GM21717 (cell line): ENCODE results near the gene PPP1R27.
"Not testable (repeated sequence)": the region's sequence is repeated elsewhere in the genome, so short reads cannot be mapped to it uniquely, and the experiment has no call there.

Source experiments
- ATAC-seq: cut with Tn5 transposase; IDR thresholded peaks from one replicate; pipeline ENCODE4 v1.9.1; 2021; ENCODE audit warnings: mild to moderate bottlenecking, moderate library complexity; ENCODE audit not compliant: unreplicated experiment

Gene PPP1R27

GRCh38 chr17:81842725-81843504, 8.1 kb upstream of the PPP1R27 start:
- ATAC-seq, result no peak

GRCh38 chr17:81842378-81842724, 7.5 kb upstream of the PPP1R27 start:
- no peak for ATAC-seq

GRCh38 chr17:81841866-81842265, 7.0 kb upstream of the PPP1R27 start:
- ATAC-seq, result no peak

- no peak for ATAC-seq
These were observed 6.3 kb upstream of the PPP1R27 start for GRCh38 chr17:81840826-81841778.

DNA sequence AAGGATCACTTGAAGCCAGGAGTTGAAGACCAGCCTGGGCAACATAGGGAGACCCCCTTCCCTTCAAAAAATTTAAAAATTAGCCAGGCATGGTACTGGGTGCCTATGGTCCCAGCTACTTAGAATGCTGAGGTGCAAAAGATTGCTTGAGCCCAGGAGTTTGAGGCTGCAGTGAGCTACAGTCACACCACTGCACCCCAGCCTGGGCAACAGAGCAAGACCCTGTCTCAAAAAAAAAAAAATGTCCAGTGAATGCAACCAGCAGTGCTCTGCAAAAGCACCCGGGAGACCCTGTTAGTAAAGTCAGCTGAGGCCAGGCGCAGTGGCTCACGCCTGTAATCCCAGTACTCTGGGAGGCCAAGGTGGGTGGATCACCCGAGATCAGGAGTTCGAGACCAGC, 5.2 kb upstream of the PPP1R27 start:
- ATAC-seq, result not testable (repeated sequence)

DNA sequence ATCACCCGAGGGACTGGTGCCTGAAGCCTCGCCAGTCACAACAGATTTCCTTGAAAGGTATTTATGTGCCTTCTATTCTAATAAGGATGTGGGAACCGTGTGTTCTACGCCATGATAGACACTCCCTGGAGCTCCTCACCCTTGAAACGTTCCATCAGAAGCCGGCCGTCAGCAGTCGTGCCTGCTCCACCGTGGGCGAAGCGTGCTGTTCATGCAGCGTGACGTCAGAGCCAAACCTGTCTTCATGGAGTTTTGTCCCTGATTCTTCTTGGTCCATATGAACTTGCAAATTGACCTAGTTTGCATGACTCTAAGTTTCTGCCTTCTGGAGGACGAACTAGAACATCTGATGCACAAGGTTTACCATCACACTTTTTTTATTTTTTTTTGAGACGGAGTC, 4.5 kb upstream of the PPP1R27 start:
- ATAC-seq, result no peak

- ATAC-seq, result no peak
These were observed 4.0 kb upstream of the PPP1R27 start for GRCh38 chr17:81838753-81839255.

- no peak for ATAC-seq
These were observed 2.8 kb upstream of the PPP1R27 start for GRCh38 chr17:81837641-81838040.

- ATAC-seq, result no peak
These were observed 674 bp downstream of the PPP1R27 start for GRCh38 chr17:81833921-81834830.

DNA sequence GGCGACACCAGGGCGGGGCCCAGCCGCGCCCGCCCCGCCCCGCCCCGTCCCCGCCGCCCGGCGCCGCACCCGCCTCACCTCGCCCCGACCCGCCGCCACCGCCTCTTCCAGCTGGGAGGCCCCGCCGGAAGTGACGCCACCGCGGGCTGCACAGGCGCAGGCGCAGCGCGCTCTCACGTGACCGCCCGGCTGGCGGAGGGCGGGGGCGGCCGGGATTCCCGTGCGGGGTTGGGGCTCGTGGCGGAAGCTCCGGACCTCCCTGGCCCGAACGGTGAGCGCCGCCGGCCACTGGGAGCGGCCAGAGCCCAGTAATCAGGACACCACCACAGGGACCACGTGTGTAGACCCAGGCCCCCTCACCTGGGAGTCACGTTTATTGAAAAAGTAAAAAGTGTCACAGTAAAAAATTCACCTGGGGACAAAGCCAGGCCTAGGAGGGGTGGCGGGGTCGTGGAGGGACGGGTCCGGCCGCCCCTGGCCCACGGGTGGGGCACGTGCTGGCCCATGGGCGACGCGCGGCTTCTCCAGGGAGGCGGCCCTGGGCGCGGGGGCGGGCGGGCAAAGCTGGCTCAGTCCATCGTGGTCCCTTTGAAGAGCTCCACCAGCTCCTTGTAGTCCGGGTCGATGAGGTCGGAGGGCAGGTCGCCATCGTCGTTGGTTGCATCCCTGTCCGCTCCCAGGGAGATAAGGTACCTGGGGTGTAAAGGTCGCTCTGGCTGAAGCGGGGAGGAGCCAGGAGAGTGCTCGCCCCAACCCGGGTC, 1.5 kb downstream of the PPP1R27 start, which contains the start of gene MCRIP1:
Gene MCRIP1, minus strand, starts transcription at position 132 of the 761 bp plus-strand sequence. CDS start 8,785 bp downstream, outside the sequence.
- ATAC-seq, result peak; percentile 50

DNA sequence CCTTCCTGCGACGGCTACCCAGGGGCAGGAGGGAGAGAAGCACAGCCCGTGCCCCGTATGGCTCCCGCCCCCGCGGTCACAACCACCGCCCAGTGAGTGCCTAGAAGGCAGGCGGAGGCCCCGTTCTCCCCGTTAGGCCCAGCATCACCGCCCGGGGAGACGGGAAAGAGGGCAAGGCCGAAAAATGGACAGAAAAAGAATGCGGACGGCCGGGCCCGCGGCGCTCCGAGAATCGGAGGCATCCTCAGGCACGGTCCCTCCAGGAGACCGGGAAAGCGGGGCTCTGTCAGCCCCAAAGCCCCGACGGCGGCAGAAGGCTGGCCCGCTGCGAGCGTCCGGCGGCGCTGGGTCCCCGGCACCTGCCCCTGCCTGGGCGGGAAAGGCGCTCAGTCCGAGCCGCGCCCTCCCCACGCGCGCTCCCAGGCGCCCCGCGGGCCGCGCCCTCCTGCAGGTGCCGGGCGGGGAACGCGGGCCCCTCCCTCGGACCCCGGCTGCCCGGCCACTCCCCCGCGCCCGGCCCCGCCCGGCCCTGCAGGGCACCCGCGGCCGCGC, 2.2 kb downstream of the PPP1R27 start:
- ATAC-seq, result peak; percentile 53

GRCh38 chr17:81831957-81832607, 2.8 kb downstream of the PPP1R27 start:
- ATAC-seq, result peak; percentile 7

GRCh38 chr17:81831563-81831956, 3.3 kb downstream of the PPP1R27 start:
- ATAC-seq, result no peak

DNA sequence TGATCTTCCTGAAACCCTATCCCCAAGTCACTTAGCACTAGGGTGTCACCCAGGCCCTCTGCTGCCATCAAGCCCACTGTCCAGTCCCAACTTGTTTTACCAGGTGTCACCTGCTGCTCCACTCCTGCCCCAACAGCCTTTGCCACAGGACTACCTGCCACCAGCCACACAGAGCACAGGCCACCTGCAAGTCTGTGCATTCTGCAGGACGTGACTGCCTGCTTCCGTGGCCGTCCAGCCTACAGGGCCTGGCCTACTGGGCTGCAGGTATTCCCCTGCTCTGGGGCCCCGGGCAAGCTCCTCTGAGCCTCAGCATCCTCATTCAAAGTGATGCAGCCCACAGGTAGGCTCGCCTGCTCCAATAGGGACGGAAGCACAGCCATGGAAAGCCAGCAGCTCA, 5.0 kb downstream of the PPP1R27 start:
- ATAC-seq, result no peak

- no peak for ATAC-seq
These were observed 6.2 kb downstream of the PPP1R27 start for GRCh38 chr17:81828656-81829055.

DNA sequence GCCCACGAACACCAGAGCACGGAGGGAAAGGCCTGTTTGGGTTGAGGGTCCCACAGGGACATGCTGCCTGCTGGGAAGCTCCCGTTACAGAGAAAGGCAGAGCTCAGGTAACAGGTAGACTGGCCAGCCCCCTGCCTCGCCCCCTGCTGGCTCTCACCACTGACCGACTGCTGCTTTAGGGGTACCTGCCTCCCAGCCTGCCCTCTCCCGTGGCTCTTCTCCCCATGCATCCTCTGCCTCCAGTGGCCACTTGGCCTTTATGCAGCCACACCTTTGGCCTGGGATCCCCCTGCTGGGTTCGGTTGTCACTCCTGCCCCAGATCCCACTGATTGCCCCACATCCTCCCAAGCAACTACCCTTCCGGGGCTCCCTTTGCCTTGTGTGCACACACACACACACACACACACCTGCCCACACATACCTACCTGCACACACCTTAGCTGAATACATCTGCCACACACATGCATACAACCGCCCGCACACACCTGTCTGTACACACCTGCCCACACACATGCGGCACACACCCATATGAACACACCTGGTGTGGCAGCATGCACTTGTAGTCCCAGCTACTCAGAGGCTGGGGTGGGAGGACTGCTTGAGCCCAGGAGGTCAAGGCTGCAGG, 8.9 kb downstream of the PPP1R27 start:
- no peak for ATAC-seq

GRCh38 chr17:81824595-81824994, 10.3 kb downstream of the PPP1R27 start:
- ATAC-seq, result no peak

GRCh38 chr17:81823820-81824550, 10.9 kb downstream of the PPP1R27 start:
- no peak for ATAC-seq
